ENCODE data around the gene WDR17. TPM values are rescaled to one million over a fixed set of nuclear protein-coding genes. Genes with fewer than 3 reads are reported as not detected.

Gene WDR17
- total and polyA plus RNA-seq, 2 of the 8 experiments (the other 6 are each of a cell fraction or from before 2014, with no cell fraction given) = 1.4 to 3.3 TPM

- TF ChIP-seq, protein P1, sequence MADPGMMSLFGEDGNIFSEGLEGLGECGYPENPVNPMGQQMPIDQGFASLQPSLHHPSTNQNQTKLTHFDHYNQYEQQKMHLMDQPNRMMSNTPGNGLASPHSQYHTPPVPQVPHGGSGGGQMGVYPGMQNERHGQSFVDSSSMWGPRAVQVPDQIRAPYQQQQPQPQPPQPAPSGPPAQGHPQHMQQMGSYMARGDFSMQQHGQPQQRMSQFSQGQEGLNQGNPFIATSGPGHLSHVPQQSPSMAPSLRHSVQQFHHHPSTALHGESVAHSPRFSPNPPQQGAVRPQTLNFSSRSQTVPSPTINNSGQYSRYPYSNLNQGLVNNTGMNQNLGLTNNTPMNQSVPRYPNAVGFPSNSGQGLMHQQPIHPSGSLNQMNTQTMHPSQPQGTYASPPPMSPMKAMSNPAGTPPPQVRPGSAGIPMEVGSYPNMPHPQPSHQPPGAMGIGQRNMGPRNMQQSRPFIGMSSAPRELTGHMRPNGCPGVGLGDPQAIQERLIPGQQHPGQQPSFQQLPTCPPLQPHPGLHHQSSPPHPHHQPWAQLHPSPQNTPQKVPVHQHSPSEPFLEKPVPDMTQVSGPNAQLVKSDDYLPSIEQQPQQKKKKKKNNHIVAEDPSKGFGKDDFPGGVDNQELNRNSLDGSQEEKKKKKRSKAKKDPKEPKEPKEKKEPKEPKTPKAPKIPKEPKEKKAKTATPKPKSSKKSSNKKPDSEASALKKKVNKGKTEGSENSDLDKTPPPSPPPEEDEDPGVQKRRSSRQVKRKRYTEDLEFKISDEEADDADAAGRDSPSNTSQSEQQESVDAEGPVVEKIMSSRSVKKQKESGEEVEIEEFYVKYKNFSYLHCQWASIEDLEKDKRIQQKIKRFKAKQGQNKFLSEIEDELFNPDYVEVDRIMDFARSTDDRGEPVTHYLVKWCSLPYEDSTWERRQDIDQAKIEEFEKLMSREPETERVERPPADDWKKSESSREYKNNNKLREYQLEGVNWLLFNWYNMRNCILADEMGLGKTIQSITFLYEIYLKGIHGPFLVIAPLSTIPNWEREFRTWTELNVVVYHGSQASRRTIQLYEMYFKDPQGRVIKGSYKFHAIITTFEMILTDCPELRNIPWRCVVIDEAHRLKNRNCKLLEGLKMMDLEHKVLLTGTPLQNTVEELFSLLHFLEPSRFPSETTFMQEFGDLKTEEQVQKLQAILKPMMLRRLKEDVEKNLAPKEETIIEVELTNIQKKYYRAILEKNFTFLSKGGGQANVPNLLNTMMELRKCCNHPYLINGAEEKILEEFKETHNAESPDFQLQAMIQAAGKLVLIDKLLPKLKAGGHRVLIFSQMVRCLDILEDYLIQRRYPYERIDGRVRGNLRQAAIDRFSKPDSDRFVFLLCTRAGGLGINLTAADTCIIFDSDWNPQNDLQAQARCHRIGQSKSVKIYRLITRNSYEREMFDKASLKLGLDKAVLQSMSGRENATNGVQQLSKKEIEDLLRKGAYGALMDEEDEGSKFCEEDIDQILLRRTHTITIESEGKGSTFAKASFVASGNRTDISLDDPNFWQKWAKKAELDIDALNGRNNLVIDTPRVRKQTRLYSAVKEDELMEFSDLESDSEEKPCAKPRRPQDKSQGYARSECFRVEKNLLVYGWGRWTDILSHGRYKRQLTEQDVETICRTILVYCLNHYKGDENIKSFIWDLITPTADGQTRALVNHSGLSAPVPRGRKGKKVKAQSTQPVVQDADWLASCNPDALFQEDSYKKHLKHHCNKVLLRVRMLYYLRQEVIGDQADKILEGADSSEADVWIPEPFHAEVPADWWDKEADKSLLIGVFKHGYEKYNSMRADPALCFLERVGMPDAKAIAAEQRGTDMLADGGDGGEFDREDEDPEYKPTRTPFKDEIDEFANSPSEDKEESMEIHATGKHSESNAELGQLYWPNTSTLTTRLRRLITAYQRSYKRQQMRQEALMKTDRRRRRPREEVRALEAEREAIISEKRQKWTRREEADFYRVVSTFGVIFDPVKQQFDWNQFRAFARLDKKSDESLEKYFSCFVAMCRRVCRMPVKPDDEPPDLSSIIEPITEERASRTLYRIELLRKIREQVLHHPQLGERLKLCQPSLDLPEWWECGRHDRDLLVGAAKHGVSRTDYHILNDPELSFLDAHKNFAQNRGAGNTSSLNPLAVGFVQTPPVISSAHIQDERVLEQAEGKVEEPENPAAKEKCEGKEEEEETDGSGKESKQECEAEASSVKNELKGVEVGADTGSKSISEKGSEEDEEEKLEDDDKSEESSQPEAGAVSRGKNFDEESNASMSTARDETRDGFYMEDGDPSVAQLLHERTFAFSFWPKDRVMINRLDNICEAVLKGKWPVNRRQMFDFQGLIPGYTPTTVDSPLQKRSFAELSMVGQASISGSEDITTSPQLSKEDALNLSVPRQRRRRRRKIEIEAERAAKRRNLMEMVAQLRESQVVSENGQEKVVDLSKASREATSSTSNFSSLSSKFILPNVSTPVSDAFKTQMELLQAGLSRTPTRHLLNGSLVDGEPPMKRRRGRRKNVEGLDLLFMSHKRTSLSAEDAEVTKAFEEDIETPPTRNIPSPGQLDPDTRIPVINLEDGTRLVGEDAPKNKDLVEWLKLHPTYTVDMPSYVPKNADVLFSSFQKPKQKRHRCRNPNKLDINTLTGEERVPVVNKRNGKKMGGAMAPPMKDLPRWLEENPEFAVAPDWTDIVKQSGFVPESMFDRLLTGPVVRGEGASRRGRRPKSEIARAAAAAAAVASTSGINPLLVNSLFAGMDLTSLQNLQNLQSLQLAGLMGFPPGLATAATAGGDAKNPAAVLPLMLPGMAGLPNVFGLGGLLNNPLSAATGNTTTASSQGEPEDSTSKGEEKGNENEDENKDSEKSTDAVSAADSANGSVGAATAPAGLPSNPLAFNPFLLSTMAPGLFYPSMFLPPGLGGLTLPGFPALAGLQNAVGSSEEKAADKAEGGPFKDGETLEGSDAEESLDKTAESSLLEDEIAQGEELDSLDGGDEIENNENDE (IDR thresholded peaks at IDR 0.05; ENCODE audit: insufficient replicate concordance, low read length) = no peak
- no peak for TF ChIP-seq SRF (IDR thresholded peaks at IDR 0.05; ENCODE audit: low read depth, low read length)
- no peak for TF ChIP-seq SUZ12 (IDR thresholded peaks at IDR 0.05; ENCODE audit: low read length)
- no peak for TF ChIP-seq PHF8 (conservative IDR thresholded peaks at IDR 0.05; ENCODE audit: low read depth, low read length)
- TF ChIP-seq, protein P2, sequence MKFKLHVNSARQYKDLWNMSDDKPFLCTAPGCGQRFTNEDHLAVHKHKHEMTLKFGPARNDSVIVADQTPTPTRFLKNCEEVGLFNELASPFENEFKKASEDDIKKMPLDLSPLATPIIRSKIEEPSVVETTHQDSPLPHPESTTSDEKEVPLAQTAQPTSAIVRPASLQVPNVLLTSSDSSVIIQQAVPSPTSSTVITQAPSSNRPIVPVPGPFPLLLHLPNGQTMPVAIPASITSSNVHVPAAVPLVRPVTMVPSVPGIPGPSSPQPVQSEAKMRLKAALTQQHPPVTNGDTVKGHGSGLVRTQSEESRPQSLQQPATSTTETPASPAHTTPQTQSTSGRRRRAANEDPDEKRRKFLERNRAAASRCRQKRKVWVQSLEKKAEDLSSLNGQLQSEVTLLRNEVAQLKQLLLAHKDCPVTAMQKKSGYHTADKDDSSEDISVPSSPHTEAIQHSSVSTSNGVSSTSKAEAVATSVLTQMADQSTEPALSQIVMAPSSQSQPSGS (IDR thresholded peaks at IDR 0.05; ENCODE audit: low read length) = no peak
- TF ChIP-seq SP2 (IDR thresholded peaks at IDR 0.05; ENCODE audit: low read length) = no peak
Measured at GRCh38 chr4:176066757-176067156, 1.1 kb downstream of the WDR17 start (continued).
